H9 (cell line): ENCODE results near the gene RELB. TPM values are rescaled to one million over a fixed set of nuclear protein-coding genes. Genes with fewer than 3 reads are reported as not detected.

Experiments
- DNase-seq: peaks from one replicate; pipeline ENCODE4 v3.0.0-alpha.2; 2017
- H2AFZ ChIP-seq: one replicate; pipeline ENCODE4 v1.6.1; 2013; ENCODE audit warnings: mild to moderate bottlenecking, low read length, control low read depth, moderate library complexity
- H2AK5ac ChIP-seq: 2 replicates; pipeline ENCODE4 v1.6.1; 2013; ENCODE audit warnings: low read length, control low read depth, mixed read lengths; ENCODE audit not compliant: insufficient read length
- H2BK120ac ChIP-seq: one replicate; pipeline ENCODE4 v1.6.1; 2013; ENCODE audit warnings: low read depth, mild to moderate bottlenecking, low read length, control low read depth, inconsistent platforms; ENCODE audit not compliant: poor library complexity, severe bottlenecking
- H2BK12ac ChIP-seq: 2 replicates; pipeline ENCODE4 v1.6.1; 2013; ENCODE audit warnings: low read length, control low read depth, mixed read lengths, low read depth; ENCODE audit not compliant: insufficient read length
- H2BK15ac ChIP-seq: 2 replicates; pipeline ENCODE4 v1.6.1; 2013; ENCODE audit warnings: low read depth, low read length, control low read depth
- H2BK20ac ChIP-seq: one replicate; pipeline ENCODE4 v1.6.1; 2013; ENCODE audit warnings: low read depth, mild to moderate bottlenecking, low read length, control low read depth, inconsistent platforms; ENCODE audit not compliant: poor library complexity, severe bottlenecking
- H2BK5ac ChIP-seq: 2 replicates; pipeline ENCODE4 v1.6.1; 2013; ENCODE audit warnings: low read length, control low read depth, mixed read lengths; ENCODE audit not compliant: insufficient read length
- H3K14ac ChIP-seq: 2 replicates; pipeline ENCODE4 v1.6.1; 2013; ENCODE audit warnings: low read length, control low read depth; ENCODE audit not compliant: insufficient read depth
- H3K18ac ChIP-seq: 2 replicates; pipeline ENCODE4 v1.6.1; 2013; ENCODE audit warnings: low read depth, mild to moderate bottlenecking, mixed read lengths, low read length, control low read depth; ENCODE audit not compliant: insufficient read length
- H3K23ac ChIP-seq: 2 replicates; pipeline ENCODE4 v1.6.1; 2013; ENCODE audit warnings: low read length, control low read depth, mixed read lengths, low read depth; ENCODE audit not compliant: insufficient read length
- H3K23me2 ChIP-seq: 2 replicates; pipeline ENCODE4 v1.6.1; 2013; ENCODE audit warnings: low read depth, mild to moderate bottlenecking, mixed read lengths, low read length, control low read depth; ENCODE audit not compliant: insufficient read length, poor library complexity, severe bottlenecking
- H3K27ac ChIP-seq: 2 replicates; pipeline ENCODE4 v1.5.1; 2013; ENCODE audit warnings: low read length, control low read depth, mixed read lengths, low read depth; ENCODE audit not compliant: insufficient read length
- H3K27me3 ChIP-seq: 2 replicates; pipeline ENCODE4 v1.6.1; 2013; ENCODE audit warnings: low read length, control low read depth, inconsistent platforms; ENCODE audit not compliant: insufficient read depth
- H3K4ac ChIP-seq: 2 replicates; pipeline ENCODE4 v1.6.1; 2013; ENCODE audit warnings: low read depth, mild to moderate bottlenecking, control low read depth, inconsistent platforms, low read length, moderate library complexity
- H3K4me1 ChIP-seq: 2 replicates; pipeline ENCODE4 v1.6.1; 2013; ENCODE audit warnings: low read length, control low read depth, inconsistent platforms; ENCODE audit not compliant: insufficient read depth
- H3K4me2 ChIP-seq: 2 replicates; pipeline ENCODE4 v1.6.1; 2013; ENCODE audit warnings: low read length, control low read depth, mixed read lengths; ENCODE audit not compliant: insufficient read length, insufficient read depth
- H3K56ac ChIP-seq: 2 replicates; pipeline ENCODE4 v1.6.1; 2013; ENCODE audit warnings: low read depth, mild to moderate bottlenecking, mixed read lengths, low read length, control low read depth; ENCODE audit not compliant: insufficient read length
- H3K79me1 ChIP-seq: 2 replicates; pipeline ENCODE4 v1.6.1; 2013; ENCODE audit warnings: low read depth, mild to moderate bottlenecking, moderate library complexity, low read length, control low read depth, inconsistent platforms; ENCODE audit not compliant: insufficient read depth, poor library complexity, severe bottlenecking
- H3K79me2 ChIP-seq: 2 replicates; pipeline ENCODE4 v1.6.1; 2013; ENCODE audit warnings: low read length, control low read depth, inconsistent platforms; ENCODE audit not compliant: insufficient read depth
- H3K9ac ChIP-seq: 2 replicates; pipeline ENCODE4 v1.6.1; 2013; ENCODE audit warnings: low read length, control low read depth, mixed read lengths; ENCODE audit not compliant: insufficient read length; ENCODE audit errors: extremely low read depth
- H3K9me3 ChIP-seq: one replicate; pipeline ENCODE4 v1.6.1; 2013; ENCODE audit warnings: low read depth, low read length, inconsistent platforms; ENCODE audit not compliant: control insufficient read depth
- H3T11ph ChIP-seq: one replicate; pipeline ENCODE4 v1.6.1; 2013; ENCODE audit warnings: mild to moderate bottlenecking, low read length, control low read depth, inconsistent platforms
- H4K20me1 ChIP-seq: one replicate; pipeline ENCODE4 v1.6.1; 2013; ENCODE audit not compliant: control insufficient read depth, insufficient read length, insufficient read depth
- H4K5ac ChIP-seq: 2 replicates; pipeline ENCODE4 v1.6.1; 2013; ENCODE audit warnings: low read depth, mild to moderate bottlenecking, mixed read lengths, low read length, control low read depth; ENCODE audit not compliant: insufficient read length
- H4K8ac ChIP-seq: replicated peaks from 2 replicates; pipeline ENCODE4 v1.6.1; 2013; ENCODE audit warnings: low read length, control low read depth, mixed read lengths, low read depth; ENCODE audit not compliant: insufficient read length
- H4K91ac ChIP-seq: 2 replicates; pipeline ENCODE4 v1.6.1; 2013; ENCODE audit warnings: low read depth, mild to moderate bottlenecking, moderate library complexity, mixed read lengths, low read length, control low read depth; ENCODE audit not compliant: insufficient read length
- H3K27ac Mint-ChIP-seq, 3 experiments: 2 replicates in 2 of 3; 3 replicates in 1 of 3; pipeline ENCODE4 v1.8.0; 2020 to 2021; ENCODE audit warnings: mixed read lengths in 3 of 3, mild to moderate bottlenecking in 1 of 3, moderate library complexity in 1 of 3
- H3K27me3 Mint-ChIP-seq: 2 replicates; pipeline ENCODE4 v1.8.0; 2021; ENCODE audit warnings: low read depth, mild to moderate bottlenecking, moderate library complexity, mixed read lengths
- H3K36me3 Mint-ChIP-seq, 3 experiments: 2 replicates in 2 of 3; 3 replicates in 1 of 3; pipeline ENCODE4 v1.8.0; 2020 to 2021; ENCODE audit warnings: low read depth in 3 of 3, mixed read lengths in 3 of 3; ENCODE audit not compliant: insufficient read depth in 1 of 3
- H3K4me1 Mint-ChIP-seq, 2 experiments: 2 replicates each; pipeline ENCODE4 v1.8.0; 2020; ENCODE audit warnings: mixed read lengths in 2 of 2
- H3K4me3 Mint-ChIP-seq, 2 experiments: 2 replicates in 1 of 2; 3 replicates in 1 of 2; pipeline ENCODE4 v1.8.0; 2020 to 2021; ENCODE audit warnings: mild to moderate bottlenecking in 2 of 2, mixed read lengths in 2 of 2, moderate library complexity in 1 of 2
- H3K9me3 Mint-ChIP-seq, 2 experiments: 2 replicates in 1 of 2; 3 replicates in 1 of 2; pipeline ENCODE4 v1.8.0; 2020; ENCODE audit warnings: mild to moderate bottlenecking in 2 of 2, mixed read lengths in 2 of 2, moderate library complexity in 1 of 2
- WGBS: extraction: QIAGEN DNeasy Blood & Tissue Kit; methylation state at CpG from one replicate; pipeline ENCODE4 v1.1.7; 2013; ENCODE audit warnings: missing lambda C conversion rate, low lambda C conversion rate, mixed read lengths; ENCODE audit not compliant: insufficient read length; ENCODE audit errors: extremely low coverage; 5-methylcytosine and 5-hydroxymethylcytosine counted together
- total RNA-seq: library from RNA; stranded (reverse); gene quantifications from 2 replicates; pipeline ENCODE4 v1.2.1, GENCODE V29; 2021
- TF ChIP-seq, protein P1 (sequence below): fragments of 200-600 bp; sonication (generic); conservative IDR thresholded peaks from 3 replicates; pipeline ENCODE4 v1.8.0; 2021; ENCODE audit warnings: antibody characterized with exemption, mild to moderate bottlenecking

Gene RELB
- total RNA-seq, 1 experiment from 2014 or later = 13.7 TPM

- no peak overlapping the region for H3K4me2 ChIP-seq
- H2AFZ ChIP-seq = no peak overlapping the region
- H3K4me1 Mint-ChIP-seq = no peaks in the 10 kb centered on the region
- no peak overlapping the region for H2BK120ac ChIP-seq
- H3K56ac ChIP-seq = no peak overlapping the region
- H3K27ac Mint-ChIP-seq = peak overlapping the region in 1 of 3 experiments; percentile 96; a peak in 1 of 7 replicates
- H4K5ac ChIP-seq = no peak overlapping the region
- H3K4me1 ChIP-seq = no peaks in the 10 kb centered on the region
- H3K4me3 Mint-ChIP-seq = no peak overlapping the region
- H3K27me3 Mint-ChIP-seq = no peaks in the 10 kb centered on the region
- H2BK20ac ChIP-seq = no peak overlapping the region
- no peak overlapping the region for H2BK12ac ChIP-seq
- H2AK5ac ChIP-seq = no peak overlapping the region
- no peak overlapping the region for H2BK15ac ChIP-seq
- no peak overlapping the region for H3K4ac ChIP-seq
- no peaks in the 10 kb centered on the region for H3K9me3 ChIP-seq
- no peak overlapping the region for H3K23ac ChIP-seq
- TF ChIP-seq, protein P1, sequence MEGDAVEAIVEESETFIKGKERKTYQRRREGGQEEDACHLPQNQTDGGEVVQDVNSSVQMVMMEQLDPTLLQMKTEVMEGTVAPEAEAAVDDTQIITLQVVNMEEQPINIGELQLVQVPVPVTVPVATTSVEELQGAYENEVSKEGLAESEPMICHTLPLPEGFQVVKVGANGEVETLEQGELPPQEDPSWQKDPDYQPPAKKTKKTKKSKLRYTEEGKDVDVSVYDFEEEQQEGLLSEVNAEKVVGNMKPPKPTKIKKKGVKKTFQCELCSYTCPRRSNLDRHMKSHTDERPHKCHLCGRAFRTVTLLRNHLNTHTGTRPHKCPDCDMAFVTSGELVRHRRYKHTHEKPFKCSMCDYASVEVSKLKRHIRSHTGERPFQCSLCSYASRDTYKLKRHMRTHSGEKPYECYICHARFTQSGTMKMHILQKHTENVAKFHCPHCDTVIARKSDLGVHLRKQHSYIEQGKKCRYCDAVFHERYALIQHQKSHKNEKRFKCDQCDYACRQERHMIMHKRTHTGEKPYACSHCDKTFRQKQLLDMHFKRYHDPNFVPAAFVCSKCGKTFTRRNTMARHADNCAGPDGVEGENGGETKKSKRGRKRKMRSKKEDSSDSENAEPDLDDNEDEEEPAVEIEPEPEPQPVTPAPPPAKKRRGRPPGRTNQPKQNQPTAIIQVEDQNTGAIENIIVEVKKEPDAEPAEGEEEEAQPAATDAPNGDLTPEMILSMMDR = no peak
- H3K14ac ChIP-seq = no peak overlapping the region
- no peak overlapping the region for H4K8ac ChIP-seq
- peaks cover 13 to 30% (median 25%) of the 10 kb centered on the region in 3 experiments; a peak in 6 of 7 replicates for H3K36me3 Mint-ChIP-seq
- no peak overlapping the region for H4K91ac ChIP-seq
- no peaks in the 10 kb centered on the region for H3K9me3 Mint-ChIP-seq
- DNase-seq = no peak
- no peak overlapping the region for H3K18ac ChIP-seq
- H3K79me1 ChIP-seq = no peaks in the 10 kb centered on the region
- H3K23me2 ChIP-seq = no peaks in the 10 kb centered on the region
- no peaks in the 10 kb centered on the region for H4K20me1 ChIP-seq
- no peak overlapping the region for H3K27ac ChIP-seq
- no peaks in the 10 kb centered on the region for H3K27me3 ChIP-seq
- H3K9ac ChIP-seq = no peak overlapping the region
- H2BK5ac ChIP-seq = no peak overlapping the region
- no CpG with 5 or more reads among the region's 44 CpGs for WGBS
- no peak overlapping the region for H3T11ph ChIP-seq
- no peaks in the 10 kb centered on the region for H3K79me2 ChIP-seq
Measured at GRCh38 chr19:44992336-44993163, 8.7 kb upstream of the RELB start.
